CD4-positive, alpha-beta T cell (primary cell): ENCODE data around the gene BTRC. TPM values are rescaled to one million over a fixed set of nuclear protein-coding genes. Genes with fewer than 3 reads are reported as not detected.

ENCODE experiments used
- ATAC-seq: fragments of 200-7000 bp; cut with Tn5 transposase; one replicate; pipeline ENCODE4 v1.10.0; 2022; ENCODE audit warnings: mild to moderate bottlenecking; ENCODE audit not compliant: poor library complexity
- CTCF ChIA-PET: fragments of 350-600 bp; sonication (Branson Sonifier 250); formaldehyde crosslinking; loops from one replicate; lab custom pipeline; 2021; ENCODE audit warnings: antibody characterized with exemption, inconsistent platforms; lab: Charles Lee
- POLR2A ChIA-PET: fragments of 350-600 bp; sonication (Branson Sonifier 250); formaldehyde crosslinking; loops from one replicate; lab custom pipeline; 2021; ENCODE audit warnings: antibody characterized with exemption, inconsistent platforms; lab: Charles Lee
- DNase-seq, 14 experiments: peaks; one replicate each; pipeline ENCODE4 v3.0.0-alpha.2; 2013 to 2020; ENCODE audit warnings: mixed read lengths in 2 of 14
- H3K27ac ChIP-seq, 2 donors: one replicate each; pipeline versions ENCODE4 v1.5.1 to v1.7.0; 2013; ENCODE audit warnings: low read length in 2 of 2, low read depth in 1 of 2, mild to moderate bottlenecking in 1 of 2
- H3K27me3 ChIP-seq, 2 experiments: 1 replicate in 1 of 2; 2 replicates in 1 of 2; pipeline versions ENCODE4 v1.6.1 to v1.7.0; 2013; ENCODE audit warnings: low read length in 2 of 2, control low read depth in 1 of 2, mild to moderate bottlenecking in 1 of 2, moderate library complexity in 1 of 2; ENCODE audit not compliant: insufficient read depth in 2 of 2, control insufficient read depth in 1 of 2
- H3K36me3 ChIP-seq: one replicate; pipeline ENCODE4 v1.6.1; 2013; ENCODE audit warnings: low read length, control low read depth; ENCODE audit not compliant: insufficient read depth
- H3K4me1 ChIP-seq: one replicate; pipeline ENCODE4 v1.6.1; 2013; ENCODE audit warnings: low read length, control low read depth; ENCODE audit not compliant: insufficient read depth
- H3K4me3 ChIP-seq: one replicate; pipeline ENCODE4 v1.5.1; 2013; ENCODE audit warnings: mild to moderate bottlenecking, low read length, moderate library complexity
- H3K9me3 ChIP-seq, 2 experiments: 1 replicate in 1 of 2; 2 replicates in 1 of 2; pipeline versions ENCODE4 v1.6.1 to v1.7.0; 2013; ENCODE audit warnings: low read length in 2 of 2, mild to moderate bottlenecking in 2 of 2, control low read depth in 1 of 2, moderate library complexity in 1 of 2; ENCODE audit not compliant: control insufficient read depth in 1 of 2, insufficient read depth in 1 of 2
- H3K27ac Mint-ChIP-seq: one replicate; pipeline ENCODE4 v1.8.0; 2020; ENCODE audit warnings: mixed read lengths
- H3K27me3 Mint-ChIP-seq: one replicate; pipeline ENCODE4 v1.8.0; 2021; ENCODE audit warnings: mixed read lengths
- H3K36me3 Mint-ChIP-seq: one replicate; pipeline ENCODE4 v1.8.0; 2021; ENCODE audit warnings: low read depth, mixed read lengths
- H3K4me1 Mint-ChIP-seq: one replicate; pipeline ENCODE4 v1.8.0; 2021; ENCODE audit warnings: low read depth, mixed read lengths
- H3K4me3 Mint-ChIP-seq: one replicate; pipeline ENCODE4 v1.8.0; 2020; ENCODE audit warnings: mild to moderate bottlenecking, mixed read lengths
- H3K9me3 Mint-ChIP-seq: one replicate; pipeline ENCODE4 v1.8.0; 2020; ENCODE audit warnings: mixed read lengths
- intact Hi-C, 2 experiments: fragments of 100-400 bp; cut with DNase I in 1 of 2; cut with micrococcal nuclease in 1 of 2; formaldehyde crosslinking; loops; one replicate each; pipeline versions ENCODE4 v1.15.1 to v1.9.0; 2023 to 2025; cut with DNase I, micrococcal nuclease
- total RNA-seq, 174 experiments: library from RNA in 2 of 174; stranded (reverse) in 2 of 174; gene quantifications; one replicate each; pipeline ENCODE4 v1.2.3 and lab custom pipeline; 2021 to 2026
- TF ChIP-seq, protein P1 (sequence below): fragments of 200-600 bp; IDR thresholded peaks from one replicate; pipeline ENCODE4 v1.8.0; 2022; ENCODE audit warnings: antibody characterized with exemption, mild to moderate bottlenecking

Gene BTRC
- total RNA-seq, 2 experiments from 2014 or later, result 13.1 to 13.2 TPM

DNA sequence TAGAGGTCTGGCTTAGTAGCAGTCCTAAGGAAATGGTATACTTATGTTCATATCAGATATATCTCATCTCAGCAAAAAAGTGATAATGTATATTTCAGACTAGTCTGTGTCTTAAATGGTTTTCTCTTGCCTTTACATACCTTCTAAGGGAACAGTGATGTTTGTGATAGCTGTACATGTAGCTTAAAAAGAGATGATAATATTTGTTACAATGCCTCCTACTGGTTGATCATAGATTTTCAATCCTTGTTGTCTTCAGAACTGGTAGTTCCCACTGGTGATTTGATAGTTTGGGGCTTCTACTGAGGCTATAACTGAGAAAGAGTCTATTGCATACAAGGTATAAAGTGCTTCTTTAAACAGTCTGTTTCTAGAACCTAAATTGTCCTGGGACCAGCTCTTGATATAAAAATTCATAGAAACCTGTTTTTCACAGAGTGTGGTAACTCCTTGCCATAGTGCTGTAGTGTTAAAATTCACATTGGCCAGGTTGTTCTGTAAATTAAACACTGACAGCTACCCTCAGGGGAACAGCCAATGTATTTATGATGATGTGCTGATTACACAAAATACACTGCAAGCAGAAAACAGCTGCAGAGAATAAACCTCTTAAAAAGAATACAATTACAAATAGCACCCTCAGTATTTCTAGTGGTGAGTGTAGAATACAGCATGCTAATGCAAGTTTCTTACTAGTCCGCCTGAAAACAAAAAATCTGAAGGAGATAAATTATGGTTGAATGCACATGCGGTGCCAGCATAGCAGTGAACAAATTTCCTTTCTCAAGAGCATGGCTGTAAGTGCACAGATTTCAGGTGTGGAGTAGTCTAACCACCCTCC, 90.3 kb downstream of the BTRC start:
- ATAC-seq (no peak), DNase-seq (peak in 3 of 14 experiments; percentile 5 to 17 (median 9))
- Histone ChIP-seq H3K36me3 (no peaks in the 10 kb centered on the region), H3K9me3 (no peaks in the 10 kb centered on the region), H3K4me1 (no peaks in the 10 kb centered on the region), H3K4me3 (no peak overlapping the region), H3K27me3 (no peaks in the 10 kb centered on the region), H3K27ac (no peak overlapping the region)
- no peaks in the 10 kb centered on the region for H3K27me3 Mint-ChIP-seq
- peaks cover 10% of the 10 kb centered on the region for H3K4me1 Mint-ChIP-seq
- CTCF ChIA-PET, result interaction anchor here (0.6 to 1.4 kb wide), 4 partner anchors 15 to 225 kb away, joined by 3 to 4 read pairs (median 3); no protein-coding TSS in a partner anchor
- POLR2A ChIA-PET, result interaction anchor here (1.5 kb wide), 1 partner anchor 9 kb away, joined by 3 read pairs; no protein-coding TSS in a partner anchor
- no peaks in the 10 kb centered on the region for H3K36me3 Mint-ChIP-seq
- TF ChIP-seq, protein P1, sequence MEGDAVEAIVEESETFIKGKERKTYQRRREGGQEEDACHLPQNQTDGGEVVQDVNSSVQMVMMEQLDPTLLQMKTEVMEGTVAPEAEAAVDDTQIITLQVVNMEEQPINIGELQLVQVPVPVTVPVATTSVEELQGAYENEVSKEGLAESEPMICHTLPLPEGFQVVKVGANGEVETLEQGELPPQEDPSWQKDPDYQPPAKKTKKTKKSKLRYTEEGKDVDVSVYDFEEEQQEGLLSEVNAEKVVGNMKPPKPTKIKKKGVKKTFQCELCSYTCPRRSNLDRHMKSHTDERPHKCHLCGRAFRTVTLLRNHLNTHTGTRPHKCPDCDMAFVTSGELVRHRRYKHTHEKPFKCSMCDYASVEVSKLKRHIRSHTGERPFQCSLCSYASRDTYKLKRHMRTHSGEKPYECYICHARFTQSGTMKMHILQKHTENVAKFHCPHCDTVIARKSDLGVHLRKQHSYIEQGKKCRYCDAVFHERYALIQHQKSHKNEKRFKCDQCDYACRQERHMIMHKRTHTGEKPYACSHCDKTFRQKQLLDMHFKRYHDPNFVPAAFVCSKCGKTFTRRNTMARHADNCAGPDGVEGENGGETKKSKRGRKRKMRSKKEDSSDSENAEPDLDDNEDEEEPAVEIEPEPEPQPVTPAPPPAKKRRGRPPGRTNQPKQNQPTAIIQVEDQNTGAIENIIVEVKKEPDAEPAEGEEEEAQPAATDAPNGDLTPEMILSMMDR, result peak; percentile 22
- H3K9me3 Mint-ChIP-seq, result no peaks in the 10 kb centered on the region
- intact Hi-C loops, result no loop called here
- no peak overlapping the region for H3K27ac Mint-ChIP-seq
- no peak overlapping the region for H3K4me3 Mint-ChIP-seq

DNA sequence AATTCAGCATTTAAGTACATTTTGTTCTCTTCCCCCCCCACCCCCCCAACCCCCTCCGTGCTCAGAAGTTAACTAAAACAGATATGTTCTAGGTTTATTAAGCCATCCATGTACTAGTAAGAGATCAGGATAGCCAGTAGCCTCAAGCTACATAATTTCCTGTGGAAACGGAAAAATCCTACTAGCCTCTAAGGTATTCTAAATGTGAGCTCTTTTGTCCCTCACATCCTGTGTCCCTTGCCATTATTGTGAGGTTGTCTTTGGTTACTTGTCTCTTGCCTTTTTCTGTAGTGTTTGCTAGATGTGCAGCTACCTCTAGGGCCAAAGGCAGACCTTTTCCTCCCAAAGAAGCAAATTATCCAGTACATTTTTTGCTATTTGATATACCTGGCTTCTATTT, 92.1 kb downstream of the BTRC start:
- Histone ChIP-seq H3K4me3 (no peak overlapping the region), H3K27me3 (no peaks in the 10 kb centered on the region), H3K4me1 (no peaks in the 10 kb centered on the region), H3K9me3 (no peaks in the 10 kb centered on the region), H3K36me3 (no peaks in the 10 kb centered on the region), H3K27ac (no peak overlapping the region)
- H3K36me3 Mint-ChIP-seq, result no peaks in the 10 kb centered on the region
- ChIA-PET POLR2A (no interaction called here), CTCF (interaction anchor here (1.0 kb wide), 1 partner anchor 10 kb away, joined by 3 read pairs; no protein-coding TSS in a partner anchor)
- H3K9me3 Mint-ChIP-seq, result no peaks in the 10 kb centered on the region
- H3K27me3 Mint-ChIP-seq, result no peaks in the 10 kb centered on the region
- H3K27ac Mint-ChIP-seq, result no peak overlapping the region
- peaks cover 11% of the 10 kb centered on the region for H3K4me1 Mint-ChIP-seq
- ATAC-seq (no peak), DNase-seq (no peak)
- intact Hi-C loops, result no loop called here
- TF ChIP-seq, protein P1, result no peak
- no peak overlapping the region for H3K4me3 Mint-ChIP-seq

DNA sequence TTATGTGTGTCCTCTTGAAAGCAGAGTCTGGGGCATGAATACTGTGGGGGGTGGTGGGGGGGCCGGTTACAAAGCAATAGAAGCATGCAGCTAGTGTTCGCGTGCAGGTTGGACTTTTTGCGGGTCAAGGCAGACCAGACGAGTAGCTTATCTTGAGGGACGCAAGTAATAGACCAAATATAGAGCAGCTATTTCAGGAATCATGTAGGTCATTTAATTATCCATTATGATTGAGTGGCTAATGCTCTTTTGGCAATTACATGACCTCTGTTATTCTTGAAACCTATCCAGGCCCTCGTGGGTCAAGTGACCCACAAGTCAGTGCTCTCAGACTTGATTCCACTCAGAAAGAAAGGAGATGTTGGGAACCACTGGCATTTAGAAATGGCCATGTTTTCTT, 93.0 kb downstream of the BTRC start:
- intact Hi-C loops, result no loop called here

More for the DNA sequence above, 93.0 kb downstream of the BTRC start:
- Mint-ChIP-seq H3K4me3 (no peak overlapping the region), H3K9me3 (no peaks in the 10 kb centered on the region), H3K36me3 (no peaks in the 10 kb centered on the region), H3K27me3 (no peaks in the 10 kb centered on the region), H3K27ac (no peak overlapping the region), H3K4me1 (peaks cover 19% of the 10 kb centered on the region)
- ATAC-seq (no peak), DNase-seq (no peak)
- Histone ChIP-seq H3K36me3 (no peaks in the 10 kb centered on the region), H3K4me1 (no peaks in the 10 kb centered on the region), H3K9me3 (no peaks in the 10 kb centered on the region), H3K4me3 (no peak overlapping the region), H3K27me3 (no peaks in the 10 kb centered on the region), H3K27ac (no peak overlapping the region)
- ChIA-PET CTCF (interaction anchor here (1.1 kb wide), 1 partner anchor 149 kb away, joined by 3 read pairs; no protein-coding TSS in a partner anchor), POLR2A (no interaction called here)
- TF ChIP-seq, protein P1, result no peak
